ENCODE results near the gene UPK3B. TPM values are rescaled to one million over a fixed set of nuclear protein-coding genes. Genes with fewer than 3 reads are reported as not detected.
"Not testable (repeated sequence)": the region's sequence is repeated elsewhere in the genome, so short reads cannot be mapped to it uniquely, and the experiment has no call there.

UPK3B gene
- 1 to 10 TPM; 1.3 to 4.7 (median 3.5) TPM for polyA plus RNA-seq (ENCODE audit: insufficient read length in 4 of 4)

DNA sequence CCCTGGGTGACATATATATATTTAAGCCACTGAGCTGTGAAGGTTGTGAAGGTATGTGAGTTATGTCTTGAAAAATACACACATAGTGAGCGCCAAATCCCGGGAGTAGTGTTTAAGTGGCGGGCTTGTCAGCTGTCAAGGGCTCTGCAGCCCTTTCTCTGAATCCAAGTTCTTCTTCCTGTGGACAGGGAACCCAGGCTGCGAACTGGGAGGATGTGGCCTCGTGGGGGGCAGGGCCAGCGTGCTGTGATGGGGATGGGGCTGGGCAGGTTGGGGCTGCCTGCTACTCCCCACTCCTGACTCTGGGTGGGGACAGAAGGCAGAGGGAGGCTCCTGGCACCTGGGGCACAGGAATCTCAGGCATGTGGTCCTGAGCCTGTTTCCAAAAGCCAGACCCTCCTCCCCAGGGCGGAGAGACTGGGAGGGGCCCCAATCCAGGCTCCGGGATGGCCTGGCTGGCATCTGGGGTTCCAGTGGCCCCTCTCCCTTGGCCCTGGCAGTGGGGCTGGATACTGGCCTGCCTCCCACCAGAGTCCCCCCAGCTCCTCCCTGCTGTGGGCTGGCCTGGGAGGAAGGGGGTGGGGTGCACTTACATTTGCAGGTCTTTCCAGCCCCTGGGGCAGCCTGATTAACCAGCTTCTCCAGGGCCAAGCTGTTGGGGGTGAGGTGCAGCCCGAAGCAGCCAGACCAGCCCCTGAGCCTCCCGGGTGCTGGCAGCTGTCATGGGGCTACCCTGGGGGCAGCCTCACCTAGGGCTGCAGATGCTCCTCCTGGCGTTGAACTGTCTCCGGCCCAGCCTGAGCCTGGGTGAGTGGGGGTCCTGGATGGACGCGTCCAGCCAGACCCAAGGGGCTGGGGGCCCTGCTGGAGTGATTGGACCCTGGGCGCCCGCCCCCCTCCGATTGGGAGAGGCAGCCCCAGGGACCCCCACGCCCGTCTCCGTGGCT is at the start of gene UPK3B:
Gene UPK3B, plus strand, starts transcription at position 622 of the 947 bp plus-strand sequence. Its CDS starts 101 bp downstream, at position 723.
- no peak for DNase-seq (ENCODE audit: low read depth in 4 of 4, low spot score in 3 of 4)

DNA sequence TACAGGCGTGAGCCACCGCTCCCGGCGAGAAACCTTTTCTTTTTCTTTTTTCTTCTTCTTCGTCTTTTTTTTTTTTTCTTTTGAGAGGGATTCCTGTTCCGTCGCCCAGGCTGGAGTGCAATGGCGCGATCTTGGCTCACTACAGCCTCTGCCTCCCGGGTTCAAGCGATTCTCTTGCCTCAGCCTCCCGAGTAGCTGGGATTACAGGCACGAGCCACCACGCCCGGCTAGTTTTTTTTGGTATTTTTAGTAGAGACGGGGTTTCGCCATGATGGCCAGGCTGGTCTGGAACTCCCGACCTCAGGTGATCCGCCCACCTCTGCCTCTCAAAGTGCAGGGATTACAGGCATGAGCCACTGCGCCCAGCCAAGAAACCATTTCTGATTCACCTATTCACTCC is 49.6 kb upstream of the UPK3B start:
- not testable (repeated sequence) for DNase-seq (ENCODE audit: low read depth in 4 of 4, low spot score in 3 of 4)

GRCh38 chr7:76461464-76462101 is 48.8 kb upstream of the UPK3B start, which contains the start of gene DTX2:
TSS of gene DTX2 (plus strand) at chr7:76461709. CDS start at chr7:76480510, 18,801 bp downstream.
- DNase-seq (ENCODE audit: low read depth in 4 of 4, low spot score in 3 of 4): not testable (repeated sequence)

GRCh38 chr7:76462271-76462882 is 48.0 kb upstream of the UPK3B start:
- DNase-seq (ENCODE audit: low read depth in 4 of 4, low spot score in 3 of 4): not testable (repeated sequence)

DNA sequence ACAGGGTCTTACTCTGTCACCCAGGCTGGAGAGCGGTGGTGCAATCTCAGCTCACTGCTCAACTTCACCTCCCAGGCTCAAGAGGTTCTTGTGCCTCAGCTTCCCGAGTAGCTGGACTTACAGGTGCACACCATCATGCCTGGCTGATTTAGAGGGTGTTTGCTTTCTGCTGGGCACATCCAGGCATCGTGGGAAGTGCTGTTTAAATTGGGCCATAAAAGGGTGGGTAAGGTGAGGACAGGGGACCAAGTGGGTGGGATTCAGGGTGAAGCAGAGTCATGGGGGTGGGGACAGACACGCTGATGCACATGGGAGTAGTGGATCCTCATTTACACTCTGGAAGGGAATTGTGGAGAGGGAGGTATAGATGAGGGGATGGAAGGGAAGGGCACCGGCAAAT is 45.4 kb upstream of the UPK3B start:
- DNase-seq (ENCODE audit: low read depth in 4 of 4, low spot score in 3 of 4): not testable (repeated sequence)

- not testable (repeated sequence) for DNase-seq (ENCODE audit: low read depth in 4 of 4, low spot score in 3 of 4)
These were observed 44.4 kb upstream of the UPK3B start for GRCh38 chr7:76465950-76466349.

DNA sequence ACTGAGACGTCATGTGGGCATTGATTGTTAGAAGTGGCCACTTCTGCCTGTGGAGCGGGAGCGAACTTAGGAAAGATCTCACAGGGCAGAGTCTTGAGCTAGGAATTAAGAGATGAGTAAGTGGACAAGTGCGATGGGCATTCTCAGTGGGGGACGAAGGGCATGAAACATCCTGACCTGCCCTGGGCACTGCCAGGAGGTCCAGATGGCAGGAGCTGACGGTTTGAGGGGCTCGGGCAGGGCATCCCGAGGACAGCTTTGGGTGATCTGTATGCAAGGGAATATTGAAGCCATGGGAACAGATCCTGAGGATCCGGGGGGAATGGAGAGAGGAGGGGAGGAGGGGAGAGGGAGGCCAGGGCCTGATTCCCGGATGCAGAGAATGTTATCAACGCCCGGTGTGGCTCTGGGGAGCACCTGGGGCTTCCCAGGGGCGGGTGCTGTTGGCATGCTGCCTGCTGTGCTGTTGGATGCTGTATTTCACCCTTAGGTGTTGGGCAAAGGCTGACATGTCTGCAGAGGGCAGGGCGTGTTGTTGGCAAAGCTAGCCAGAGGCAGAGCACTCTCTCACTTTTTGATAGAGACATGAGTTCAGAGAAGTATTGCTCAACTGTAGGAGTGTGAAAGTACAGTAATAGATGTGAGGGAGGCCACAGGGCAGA is 42.5 kb upstream of the UPK3B start:
- DNase-seq (ENCODE audit: low read depth in 4 of 4, low spot score in 3 of 4): not testable (repeated sequence)

DNA sequence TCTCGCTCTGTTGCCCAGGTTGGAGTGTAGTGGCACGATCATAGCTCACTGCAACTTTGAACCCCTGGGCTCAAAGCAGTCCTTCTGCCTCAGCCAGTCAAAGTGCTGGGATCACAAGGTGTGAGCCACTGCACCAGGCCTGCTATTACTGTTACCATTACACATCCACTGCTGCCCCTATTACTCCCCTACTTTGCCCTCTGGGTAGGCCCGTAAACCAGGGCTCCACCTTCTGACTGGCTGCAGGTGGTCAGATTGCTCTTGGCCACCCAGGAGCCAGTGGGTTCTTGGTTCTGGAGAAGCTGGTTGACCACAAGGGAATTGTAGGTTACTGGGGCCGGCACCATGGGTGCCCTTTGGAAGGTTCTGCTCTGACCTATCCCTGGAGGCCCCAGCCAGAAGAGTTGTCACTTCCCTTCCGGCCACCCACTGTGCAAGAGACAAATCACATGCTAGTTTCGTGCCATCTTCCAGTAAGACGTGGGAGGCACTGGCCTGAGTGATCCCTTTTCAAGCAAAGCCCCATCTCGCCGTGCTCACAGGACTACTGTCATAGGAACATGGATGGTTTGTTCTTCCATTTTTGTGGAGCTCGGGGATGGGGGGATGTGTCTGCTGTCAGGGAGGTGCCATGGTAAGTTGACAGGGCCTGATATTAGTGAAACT is 38.7 kb upstream of the UPK3B start:
- DNase-seq (ENCODE audit: low read depth in 4 of 4, low spot score in 3 of 4): not testable (repeated sequence)

GRCh38 chr7:76473097-76473496 is 37.3 kb upstream of the UPK3B start:
- DNase-seq (ENCODE audit: low read depth in 4 of 4, low spot score in 3 of 4): not testable (repeated sequence)

- not testable (repeated sequence) for DNase-seq (ENCODE audit: low read depth in 4 of 4, low spot score in 3 of 4)
These were observed 34.1 kb upstream of the UPK3B start for GRCh38 chr7:76476280-76476679.

DNA sequence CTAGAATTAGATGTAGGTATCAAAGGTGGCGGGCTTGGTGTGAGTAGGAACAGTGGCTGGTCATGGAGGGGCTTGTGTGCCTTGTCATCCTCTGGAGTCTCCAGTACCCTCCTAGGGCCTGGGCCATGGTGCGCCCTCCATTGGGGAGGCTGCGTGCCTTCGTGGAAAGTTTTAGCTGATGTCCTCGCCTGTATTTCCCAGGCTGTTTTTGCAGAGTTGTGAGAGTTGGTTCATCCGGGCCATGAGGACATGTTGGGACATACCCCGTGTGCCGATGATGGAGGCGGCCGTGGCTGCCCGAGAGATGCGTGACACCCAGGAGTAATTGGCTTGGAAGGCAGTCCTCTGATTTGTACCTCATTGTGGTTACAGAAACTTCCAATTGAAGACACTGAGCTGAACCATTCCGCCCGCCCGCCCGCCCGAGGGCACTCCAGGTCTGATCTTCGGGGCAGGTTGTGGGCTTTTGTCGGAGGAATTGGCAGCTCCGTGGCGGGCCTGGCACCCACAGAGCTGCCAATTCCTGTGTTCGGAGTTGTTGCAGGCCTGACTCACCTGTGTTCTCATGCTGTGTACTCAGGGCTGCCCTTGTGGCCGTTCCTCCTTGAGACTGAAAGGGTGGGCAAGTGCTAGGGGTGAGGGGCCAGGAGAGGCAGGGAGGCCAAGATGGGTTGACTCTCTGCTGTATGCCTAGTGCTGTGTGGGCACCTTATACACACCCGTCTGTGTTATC is 33.4 kb upstream of the UPK3B start:
- not testable (repeated sequence) for DNase-seq (ENCODE audit: low read depth in 4 of 4, low spot score in 3 of 4)

- DNase-seq (ENCODE audit: low read depth in 4 of 4, low spot score in 3 of 4): not testable (repeated sequence)
These were observed 30.7 kb upstream of the UPK3B start for GRCh38 chr7:76479628-76480027.

DNA sequence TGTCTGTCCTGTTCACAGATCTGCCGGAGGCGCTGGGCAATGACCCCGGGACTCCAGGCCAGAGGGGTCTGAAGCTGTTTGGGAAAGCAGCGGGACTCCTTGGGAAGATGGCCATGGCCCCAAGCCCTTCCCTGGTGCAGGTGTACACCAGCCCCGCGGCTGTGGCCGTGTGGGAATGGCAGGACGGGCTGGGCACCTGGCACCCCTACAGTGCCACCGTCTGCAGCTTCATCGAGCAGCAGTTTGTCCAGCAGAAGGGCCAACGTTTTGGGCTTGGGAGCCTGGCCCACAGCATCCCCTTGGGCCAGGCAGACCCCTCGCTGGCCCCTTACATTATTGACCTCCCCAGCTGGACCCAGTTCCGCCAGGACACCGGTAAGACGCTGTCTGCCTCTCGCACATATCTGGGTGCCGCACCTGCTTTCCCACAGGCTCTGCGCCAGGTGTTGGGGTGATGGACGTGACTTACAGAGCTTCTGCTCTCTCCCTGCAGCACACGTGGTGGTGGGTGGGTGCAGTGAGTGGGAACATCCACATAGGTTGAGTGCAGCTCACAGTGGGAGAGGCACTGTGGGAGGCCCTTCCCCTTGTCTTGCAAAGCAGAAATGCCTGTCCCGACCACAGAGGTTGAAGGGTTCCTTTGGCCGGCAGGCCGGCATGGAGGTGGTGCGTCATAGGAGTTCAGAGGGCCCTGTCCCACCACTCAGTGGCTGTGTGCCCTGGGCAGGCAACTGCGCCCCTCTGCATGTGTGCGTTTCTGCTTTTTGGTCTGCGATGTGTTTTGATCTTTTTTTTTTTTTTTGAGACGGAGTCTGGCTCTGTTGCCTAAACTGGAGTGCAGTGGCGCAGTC is 29.7 kb upstream of the UPK3B start:
- not testable (repeated sequence) for DNase-seq (ENCODE audit: low read depth in 4 of 4, low spot score in 3 of 4)

DNA sequence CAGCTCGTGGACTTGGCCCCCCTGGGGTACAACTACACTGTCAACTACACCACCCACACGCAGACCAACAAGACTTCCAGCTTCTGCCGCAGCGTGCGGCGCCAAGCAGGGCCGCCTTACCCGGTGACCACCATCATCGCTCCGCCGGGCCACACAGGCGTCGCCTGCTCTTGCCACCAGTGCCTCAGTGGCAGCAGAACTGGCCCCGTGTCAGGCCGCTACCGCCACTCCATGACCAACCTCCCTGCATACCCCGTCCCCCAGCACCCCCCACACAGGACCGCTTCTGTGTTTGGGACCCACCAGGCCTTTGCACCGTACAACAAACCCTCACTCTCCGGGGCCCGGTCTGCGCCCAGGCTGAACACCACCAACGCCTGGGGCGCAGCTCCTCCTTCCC is 27.7 kb upstream of the UPK3B start:
- not testable (repeated sequence) for DNase-seq (ENCODE audit: low read depth in 4 of 4, low spot score in 3 of 4)

- not testable (repeated sequence) for DNase-seq (ENCODE audit: low read depth in 4 of 4, low spot score in 3 of 4)
These were observed 27.3 kb upstream of the UPK3B start for GRCh38 chr7:76483081-76483480.

DNA sequence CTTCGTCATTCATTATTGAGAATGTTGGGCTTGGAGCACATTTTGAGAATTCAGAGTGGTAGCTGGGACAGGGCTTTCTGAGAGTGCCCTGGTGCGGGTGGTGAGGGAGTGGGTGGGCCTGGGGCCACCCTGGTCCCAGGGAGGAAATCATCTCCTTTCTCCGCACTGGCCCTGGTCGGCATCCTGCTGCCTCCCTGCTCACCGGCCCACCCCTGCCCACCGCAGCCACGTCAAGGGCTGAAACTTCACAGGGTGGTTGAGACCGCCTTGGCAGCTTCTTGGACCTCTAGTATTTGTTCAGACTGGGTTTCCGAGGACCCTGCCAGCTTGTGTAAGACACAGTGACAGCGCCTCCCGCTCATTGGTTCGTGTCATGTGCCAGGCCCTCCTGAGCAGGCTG is 25.9 kb upstream of the UPK3B start:
- not testable (repeated sequence) for DNase-seq (ENCODE audit: low read depth in 4 of 4, low spot score in 3 of 4)

- not testable (repeated sequence) for DNase-seq (ENCODE audit: low read depth in 4 of 4, low spot score in 3 of 4)
These were observed 24.3 kb upstream of the UPK3B start for GRCh38 chr7:76485822-76486610.
